IMR-90 (cell line): ENCODE measurements around the gene MROH8.

Experiments used
- BHLHE40 ChIP-seq: fragments of 150-350 bp; IDR thresholded peaks from 2 replicates; pipeline ENCODE4 v1.6.1; 2016; ENCODE audit warnings: mild to moderate bottlenecking, low read depth, low read length
- CEBPB ChIP-seq: IDR thresholded peaks from 2 replicates; pipeline ENCODE4 v1.6.1; 2012; ENCODE audit warnings: low read depth, low read length, improper control_type of control experiment
- FOS ChIP-seq: fragments of 150-350 bp; IDR thresholded peaks from 2 replicates; pipeline ENCODE4 v1.6.1; 2016; ENCODE audit warnings: low read depth, low read length
- MAFK ChIP-seq: IDR thresholded peaks from 2 replicates; pipeline ENCODE4 v1.6.1; 2012; ENCODE audit warnings: low read depth, low read length, improper control_type of control experiment
- MAZ ChIP-seq: IDR thresholded peaks from 2 replicates; pipeline ENCODE4 v1.6.1; 2012; ENCODE audit warnings: low read depth, mild to moderate bottlenecking, low read length, improper control_type of control experiment, moderate library complexity, borderline replicate concordance
- MXI1 ChIP-seq: IDR thresholded peaks from 2 replicates; pipeline ENCODE4 v1.6.1; 2012; ENCODE audit warnings: low read depth, mild to moderate bottlenecking, low read length, moderate library complexity, borderline replicate concordance
- NFE2L2 ChIP-seq: fragments of 150-350 bp; IDR thresholded peaks from 2 replicates; pipeline ENCODE4 v1.6.1; 2016; ENCODE audit warnings: low read depth, mild to moderate bottlenecking, low read length
- POLR2A ChIP-seq: IDR thresholded peaks from 2 replicates; pipeline ENCODE4 v1.6.1; 2012; ENCODE audit warnings: mild to moderate bottlenecking, low read depth, low read length
- RAD21 ChIP-seq: IDR thresholded peaks from 2 replicates; pipeline ENCODE4 v1.6.1; 2012; ENCODE audit warnings: low read length, improper control_type of control experiment
- RCOR1 ChIP-seq: IDR thresholded peaks from 2 replicates; pipeline ENCODE4 v1.6.1; 2012; ENCODE audit warnings: mild to moderate bottlenecking, low read length, improper control_type of control experiment; ENCODE audit not compliant: insufficient replicate concordance
- SMC3 ChIP-seq: fragments of 150-350 bp; IDR thresholded peaks from 2 replicates; pipeline ENCODE4 v1.6.1; 2016; ENCODE audit warnings: low read depth, mild to moderate bottlenecking, antibody characterized with exemption, low read length, moderate library complexity
- TF ChIP-seq, protein P1 (sequence below): conservative IDR thresholded peaks from 2 replicates; pipeline ENCODE4 v1.5.1; 2012; ENCODE audit warnings: mild to moderate bottlenecking, low read depth, low read length, improper control_type of control experiment
- TF ChIP-seq, protein P2 (sequence below): fragments of 150-350 bp; IDR thresholded peaks from 2 replicates; pipeline ENCODE4 v1.6.1; 2017; ENCODE audit warnings: mild to moderate bottlenecking, antibody characterized with exemption, low read length, low read depth

GRCh38 chr20:37179683-37180524 is 556 bp upstream of the MROH8 start:
- TF ChIP-seq, protein P1, sequence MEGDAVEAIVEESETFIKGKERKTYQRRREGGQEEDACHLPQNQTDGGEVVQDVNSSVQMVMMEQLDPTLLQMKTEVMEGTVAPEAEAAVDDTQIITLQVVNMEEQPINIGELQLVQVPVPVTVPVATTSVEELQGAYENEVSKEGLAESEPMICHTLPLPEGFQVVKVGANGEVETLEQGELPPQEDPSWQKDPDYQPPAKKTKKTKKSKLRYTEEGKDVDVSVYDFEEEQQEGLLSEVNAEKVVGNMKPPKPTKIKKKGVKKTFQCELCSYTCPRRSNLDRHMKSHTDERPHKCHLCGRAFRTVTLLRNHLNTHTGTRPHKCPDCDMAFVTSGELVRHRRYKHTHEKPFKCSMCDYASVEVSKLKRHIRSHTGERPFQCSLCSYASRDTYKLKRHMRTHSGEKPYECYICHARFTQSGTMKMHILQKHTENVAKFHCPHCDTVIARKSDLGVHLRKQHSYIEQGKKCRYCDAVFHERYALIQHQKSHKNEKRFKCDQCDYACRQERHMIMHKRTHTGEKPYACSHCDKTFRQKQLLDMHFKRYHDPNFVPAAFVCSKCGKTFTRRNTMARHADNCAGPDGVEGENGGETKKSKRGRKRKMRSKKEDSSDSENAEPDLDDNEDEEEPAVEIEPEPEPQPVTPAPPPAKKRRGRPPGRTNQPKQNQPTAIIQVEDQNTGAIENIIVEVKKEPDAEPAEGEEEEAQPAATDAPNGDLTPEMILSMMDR, result no peak
- TF ChIP-seq RAD21, result no peak
- no peak for TF ChIP-seq POLR2A
- no peak for TF ChIP-seq CEBPB
- TF ChIP-seq, protein P2, sequence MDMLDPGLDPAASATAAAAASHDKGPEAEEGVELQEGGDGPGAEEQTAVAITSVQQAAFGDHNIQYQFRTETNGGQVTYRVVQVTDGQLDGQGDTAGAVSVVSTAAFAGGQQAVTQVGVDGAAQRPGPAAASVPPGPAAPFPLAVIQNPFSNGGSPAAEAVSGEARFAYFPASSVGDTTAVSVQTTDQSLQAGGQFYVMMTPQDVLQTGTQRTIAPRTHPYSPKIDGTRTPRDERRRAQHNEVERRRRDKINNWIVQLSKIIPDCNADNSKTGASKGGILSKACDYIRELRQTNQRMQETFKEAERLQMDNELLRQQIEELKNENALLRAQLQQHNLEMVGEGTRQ, result no peak
- TF ChIP-seq FOS, result peak; percentile 53; the same call in 1 of the 2 replicates
- TF ChIP-seq MAFK, result no peak
- no peak for TF ChIP-seq BHLHE40
- TF ChIP-seq MAZ, result no peak
- TF ChIP-seq RCOR1, result no peak
- no peak for TF ChIP-seq SMC3
- TF ChIP-seq NFE2L2, result no peak
- TF ChIP-seq MXI1, result peak; percentile 87
